HG02885 (cell line): ENCODE data around the gene INTS1.

Experiments
- ATAC-seq: cut with Tn5 transposase; IDR thresholded peaks from one replicate; pipeline ENCODE4 v1.9.1; 2021; ENCODE audit warnings: mild to moderate bottlenecking; ENCODE audit not compliant: unreplicated experiment, poor library complexity

The INTS1 gene

GRCh38 chr7:1503816-1504775 lies at the start of gene INTS1:
TSS of gene INTS1 (minus strand) at chr7:1504389. CDS start at chr7:1503960, 429 bp downstream.
- ATAC-seq = peak; percentile 82

DNA sequence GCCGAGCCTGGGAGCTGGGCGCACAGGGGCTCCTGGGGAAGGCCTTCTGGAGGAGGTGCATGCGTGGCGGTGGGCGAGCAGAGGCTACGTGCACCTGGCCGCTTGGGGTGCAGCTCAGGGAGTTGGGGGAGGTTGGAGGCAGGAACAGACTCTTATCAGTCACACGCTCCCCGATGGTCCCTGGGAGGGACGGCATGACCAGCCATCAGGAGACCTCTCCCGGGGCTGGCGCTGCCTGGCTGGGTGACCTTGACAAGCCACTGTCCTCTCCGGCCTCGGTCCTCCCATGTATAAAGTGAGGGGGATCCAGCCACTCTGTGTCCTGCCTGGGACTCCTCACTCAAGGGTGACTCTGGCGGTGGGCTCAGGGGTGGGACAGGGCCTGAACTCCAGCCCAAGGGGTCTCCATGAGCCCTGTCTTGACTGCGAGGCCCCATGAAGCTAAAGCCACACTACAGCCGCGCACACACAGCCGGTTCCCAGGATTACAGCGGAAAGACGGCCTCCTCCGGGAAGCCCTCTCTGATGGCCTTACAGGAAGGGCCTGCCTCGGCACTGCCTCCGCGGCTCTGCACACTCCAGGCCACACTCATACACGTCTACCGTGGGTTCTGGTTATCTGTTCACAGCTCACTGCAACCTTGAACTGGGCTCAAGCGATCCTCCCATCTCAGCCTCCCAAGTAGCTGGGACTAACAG lies 49.5 kb upstream of the INTS1 start:
- ATAC-seq = no peak

DNA sequence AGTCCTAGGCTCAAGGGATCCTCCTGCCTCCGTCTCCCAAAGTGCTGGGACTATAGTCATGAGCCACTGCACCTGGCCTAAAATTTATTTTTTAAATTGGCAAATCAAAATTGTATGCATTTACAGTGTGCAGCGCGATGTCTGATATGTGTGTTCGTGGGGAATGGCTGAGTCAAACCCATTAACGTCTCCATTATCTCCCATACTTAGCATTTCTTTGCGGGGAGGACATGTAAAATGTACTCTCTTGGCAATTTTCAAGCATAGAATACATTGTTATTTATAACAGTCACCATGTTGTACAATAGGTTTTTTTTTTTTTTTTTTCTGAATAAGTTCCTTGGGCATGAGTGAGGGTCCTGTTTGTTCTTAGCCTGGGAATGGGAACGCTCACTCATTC lies 48.0 kb upstream of the INTS1 start:
- no peak for ATAC-seq

DNA sequence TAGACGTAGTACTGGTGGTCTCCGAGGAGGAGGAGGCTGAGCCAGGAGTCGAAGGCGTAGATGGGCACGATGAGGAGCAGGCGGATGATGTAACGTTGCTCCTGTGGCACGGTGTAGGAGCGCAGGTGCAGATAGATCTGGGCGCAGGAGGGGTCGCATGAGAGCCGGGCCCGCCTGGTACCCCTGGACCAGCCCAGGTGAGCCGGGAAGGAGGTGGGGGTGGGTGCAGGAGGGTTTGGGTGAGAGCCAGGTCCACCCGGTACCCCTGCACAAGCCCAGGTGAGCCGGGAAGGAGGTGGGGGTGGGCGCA lies 46.6 kb upstream of the INTS1 start:
- ATAC-seq = no peak

DNA sequence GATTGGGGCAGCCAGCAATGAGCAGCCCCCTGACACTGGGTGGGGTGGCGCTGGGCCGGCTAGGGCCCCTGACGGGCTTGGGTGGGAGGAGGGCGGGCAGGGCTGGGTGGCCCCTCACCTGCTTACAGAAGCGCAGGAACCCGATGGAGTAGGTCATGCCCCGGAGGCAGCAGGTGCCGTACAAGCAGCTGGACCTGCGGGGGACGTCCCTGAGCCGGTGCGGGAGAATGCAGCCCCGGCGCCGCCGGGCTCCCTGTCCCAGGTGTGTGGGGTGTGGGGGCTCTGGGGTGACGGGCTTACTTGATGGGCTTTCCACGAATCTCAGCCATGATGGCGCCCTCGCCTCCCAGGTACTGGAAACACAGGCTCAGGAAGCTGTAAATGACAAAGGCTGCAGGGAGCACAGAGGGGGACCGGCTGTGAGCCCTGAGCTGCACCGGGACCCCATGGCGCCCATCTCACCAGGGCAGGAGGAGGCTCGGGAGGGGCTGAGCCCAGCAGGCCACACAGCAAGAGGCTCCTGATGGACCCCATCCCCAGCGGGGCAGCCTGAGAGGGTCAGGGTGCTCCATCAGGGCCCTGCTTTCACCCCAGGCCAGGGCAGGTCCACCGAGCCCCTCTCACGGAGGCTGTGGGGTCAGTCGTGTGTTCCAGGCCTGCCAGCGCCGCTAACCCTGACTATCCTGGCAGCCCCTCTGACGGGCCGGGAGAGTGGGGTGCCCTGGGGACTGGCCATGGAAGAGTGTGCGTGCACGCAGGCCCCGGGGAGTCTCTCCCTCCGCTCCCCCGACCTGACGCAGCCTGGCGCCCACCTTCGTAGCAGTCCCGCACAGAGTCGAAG lies 46.0 kb upstream of the INTS1 start:
- ATAC-seq = no peak

GRCh38 chr7:1549357-1550004 lies 45.3 kb upstream of the INTS1 start:
- no peak for ATAC-seq

DNA sequence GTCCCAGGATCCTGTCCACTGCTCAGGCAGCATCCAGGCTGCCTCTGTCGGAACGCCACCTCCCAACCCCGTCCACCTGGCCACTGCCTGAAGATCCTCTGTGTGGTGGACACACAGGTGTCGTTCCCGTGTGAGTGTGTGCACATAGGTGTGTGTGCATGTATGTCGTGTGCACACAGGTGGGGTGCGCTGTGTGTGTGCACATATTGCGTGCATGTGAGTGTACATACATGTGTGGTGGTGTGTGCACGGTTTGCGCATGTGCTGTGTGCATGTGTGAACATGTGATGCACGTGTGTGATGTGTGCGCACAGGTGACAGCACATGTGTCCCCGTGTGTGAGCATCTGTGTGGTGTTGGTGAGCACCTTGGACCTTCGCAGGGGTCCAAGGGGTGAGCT lies 44.8 kb upstream of the INTS1 start:
- no peak for ATAC-seq

GRCh38 chr7:1548438-1548831 lies 44.2 kb upstream of the INTS1 start:
- no peak for ATAC-seq

GRCh38 chr7:1547777-1548437 lies 43.7 kb upstream of the INTS1 start:
- ATAC-seq = no peak

GRCh38 chr7:1546909-1547776 lies 43.0 kb upstream of the INTS1 start:
- no peak for ATAC-seq

DNA sequence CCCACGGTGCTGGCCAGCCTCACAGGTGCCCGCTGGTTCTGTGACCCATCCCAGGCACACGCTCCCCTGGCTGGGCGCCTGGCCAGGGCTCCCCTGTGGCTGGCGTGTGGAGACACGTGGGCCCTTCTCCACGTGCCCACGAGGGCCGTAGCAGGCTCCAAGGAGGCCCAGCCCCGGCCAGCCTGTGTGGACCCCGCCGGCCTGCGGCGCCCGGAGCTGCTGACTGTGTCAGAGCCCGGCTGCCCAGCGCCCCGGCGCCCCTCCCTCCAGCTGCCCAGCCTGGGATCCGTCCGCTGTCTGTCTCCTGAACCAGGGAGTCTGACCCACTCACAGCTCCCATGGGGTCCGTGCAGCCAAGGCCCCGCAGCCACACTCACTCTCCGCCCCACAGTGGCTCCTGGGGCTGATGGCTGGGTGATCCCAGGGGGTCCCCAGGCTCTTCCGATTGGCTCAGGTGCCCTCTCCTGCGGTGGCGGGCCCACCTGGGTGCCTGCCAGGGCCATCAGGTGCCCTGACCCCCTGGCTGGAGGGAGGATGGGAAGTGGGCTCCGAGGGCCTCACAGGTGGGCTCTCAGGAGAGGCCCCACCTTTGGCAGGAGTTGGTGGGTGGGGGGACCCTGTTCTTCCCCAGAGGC lies 42.2 kb upstream of the INTS1 start:
- no peak for ATAC-seq

- no peak for ATAC-seq
These were observed 41.4 kb upstream of the INTS1 start for GRCh38 chr7:1545417-1546246.

DNA sequence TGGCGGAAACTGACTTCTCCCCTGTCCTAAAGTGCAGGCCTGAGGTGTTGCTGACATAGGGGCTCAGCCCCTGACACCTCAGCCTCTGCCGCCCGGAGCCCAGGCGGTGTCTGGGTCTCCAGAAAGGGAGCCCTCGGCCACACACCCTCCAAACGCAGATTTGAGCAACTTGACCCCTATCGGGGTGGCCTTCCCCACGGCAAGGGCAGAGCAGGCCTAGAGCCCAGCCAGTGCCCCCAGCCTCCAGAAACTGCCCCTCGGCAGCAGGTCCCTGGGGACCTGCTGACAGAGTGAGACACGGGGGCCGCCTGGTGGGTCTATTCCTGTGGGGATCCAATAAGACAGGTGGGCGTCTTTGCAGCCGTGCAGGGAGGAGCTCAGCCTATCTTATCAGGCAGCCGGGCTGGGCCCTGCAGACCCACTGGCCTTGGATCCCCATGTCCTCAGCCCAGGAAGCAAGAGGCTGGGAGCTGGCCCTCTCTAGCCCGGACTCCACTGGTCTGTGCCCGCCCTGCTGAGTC lies 40.8 kb upstream of the INTS1 start:
- no peak for ATAC-seq

DNA sequence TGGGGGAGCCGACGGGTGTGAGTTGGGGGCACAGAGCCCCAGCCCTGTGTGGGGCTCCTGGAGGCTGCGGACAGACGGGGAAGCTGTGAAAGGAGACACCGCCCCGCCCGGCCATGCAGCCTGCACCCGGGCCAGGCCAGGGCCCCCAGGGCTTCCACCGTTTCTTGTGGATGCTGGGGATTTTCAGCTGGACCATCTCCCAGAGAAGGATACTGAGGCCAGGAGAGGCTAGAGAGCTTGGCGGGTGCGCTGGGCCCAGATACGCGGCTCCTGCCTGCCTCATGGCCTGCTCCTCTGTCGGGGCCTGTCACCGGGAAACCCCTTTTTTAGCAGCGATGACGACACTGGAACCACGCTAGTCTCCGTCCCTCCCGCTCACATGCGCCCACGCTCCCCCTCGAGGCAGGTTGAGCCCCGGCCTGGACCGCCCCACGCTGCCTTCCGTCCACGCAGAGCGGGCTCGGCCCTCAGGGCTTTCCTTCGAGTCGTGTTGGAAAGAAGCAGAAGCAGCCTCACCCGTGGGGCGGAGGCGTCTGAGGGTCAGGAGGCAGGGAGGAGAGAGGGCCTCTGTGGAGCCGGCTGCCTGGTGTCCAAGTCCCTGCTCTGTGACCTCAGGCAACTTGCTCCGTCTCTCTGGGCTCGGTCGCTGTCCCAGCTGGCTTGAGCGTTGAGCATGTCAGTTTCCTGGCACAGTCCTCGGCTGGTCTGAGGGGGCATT lies 40.1 kb upstream of the INTS1 start:
- no peak for ATAC-seq

- no peak for ATAC-seq
These were observed 39.6 kb upstream of the INTS1 start for GRCh38 chr7:1543826-1544177.

DNA sequence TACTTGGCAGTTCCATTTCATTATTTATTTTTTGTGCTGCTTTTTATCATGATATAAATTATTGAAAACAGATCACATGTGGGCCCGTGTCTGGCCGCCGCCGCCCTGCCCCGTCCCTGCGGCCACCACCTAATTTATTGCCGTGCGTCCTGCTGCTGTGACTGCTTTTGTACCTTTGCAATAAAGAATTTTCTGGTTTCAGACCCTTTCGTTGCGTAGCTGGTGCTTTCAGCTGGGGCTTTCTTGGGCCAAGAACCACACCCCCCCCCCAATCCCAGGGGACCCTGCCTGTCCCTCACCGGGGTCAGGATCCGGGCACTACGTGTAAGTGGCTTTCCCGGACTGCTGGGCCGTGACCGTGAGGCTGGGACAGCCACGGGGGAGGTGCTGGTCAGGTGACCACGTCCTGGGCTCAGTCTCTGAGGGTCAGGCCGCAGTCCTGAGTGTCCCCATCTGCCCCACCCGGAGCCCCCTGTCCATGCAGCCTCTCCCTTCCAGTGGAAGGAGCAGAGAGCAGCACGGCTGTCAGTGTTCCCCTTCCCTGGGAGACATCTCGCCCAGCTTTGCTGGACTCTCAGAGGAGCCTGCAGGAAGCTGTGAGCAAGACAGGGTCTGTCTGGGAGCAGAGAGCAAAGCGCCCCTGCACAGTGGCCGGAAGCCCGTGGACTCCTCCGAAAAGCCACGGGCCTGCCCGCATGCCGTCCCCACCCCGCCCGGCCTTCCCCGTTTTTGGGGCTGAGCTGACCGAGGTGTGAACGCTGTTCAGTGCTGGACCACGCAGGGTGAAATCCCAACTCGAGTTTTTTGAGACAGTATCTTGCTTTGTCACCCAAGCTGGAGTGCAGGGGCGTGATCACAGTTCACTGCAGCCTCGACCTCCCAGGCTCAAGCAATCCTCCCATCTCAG lies 38.9 kb upstream of the INTS1 start:
- no peak for ATAC-seq
